Osteoblast (primary cell): Measurements from ENCODE around the gene PDE4B. TPM values are rescaled to one million over a fixed set of nuclear protein-coding genes. Genes with fewer than 3 reads are reported as not detected.
"Not testable (repeated sequence)": the region's sequence is repeated elsewhere in the genome, so short reads cannot be mapped to it uniquely, and the experiment has no call there.

ENCODE experiments used
- DNase-seq: peaks from one replicate; pipeline ENCODE4 v3.0.0; 2011; ENCODE audit warnings: low spot score, mixed read lengths; ENCODE audit not compliant: insufficient read length; ENCODE audit errors: missing footprints
- H2AFZ ChIP-seq: 2 replicates; pipeline ENCODE4 v1.6.0; 2011; ENCODE audit warnings: mild to moderate bottlenecking, low read length
- H3K27ac ChIP-seq: 2 replicates; pipeline ENCODE4 v1.5.1; 2011; ENCODE audit warnings: mild to moderate bottlenecking, low read depth, low read length, moderate library complexity
- H3K27me3 ChIP-seq: 2 replicates; pipeline ENCODE4 v1.6.0; 2012; ENCODE audit warnings: mild to moderate bottlenecking, control low read depth, inconsistent platforms, low read length, moderate library complexity; ENCODE audit not compliant: insufficient read depth
- H3K36me3 ChIP-seq: 2 replicates; pipeline ENCODE4 v1.5.1; 2011; ENCODE audit warnings: mild to moderate bottlenecking, low read length, control low read depth, moderate library complexity; ENCODE audit not compliant: insufficient read depth
- H3K4me1 ChIP-seq: 2 replicates; pipeline ENCODE4 v1.5.1; 2011; ENCODE audit warnings: mild to moderate bottlenecking, low read length, control low read depth, moderate library complexity; ENCODE audit not compliant: insufficient read depth
- H3K4me2 ChIP-seq: 2 replicates; pipeline ENCODE4 v1.6.0; 2011; ENCODE audit warnings: mild to moderate bottlenecking, low read length; ENCODE audit not compliant: insufficient read depth
- H3K4me3 ChIP-seq: fragments of 200-600 bp; sonication (generic); 3 replicates; pipeline ENCODE4 v1.5.1; 2012; ENCODE audit warnings: mild to moderate bottlenecking, low read length, inconsistent platforms; ENCODE audit not compliant: insufficient read depth
- H3K79me2 ChIP-seq: 2 replicates; pipeline ENCODE4 v1.6.0; 2012; ENCODE audit warnings: mild to moderate bottlenecking, low read length, control low read depth, inconsistent platforms; ENCODE audit not compliant: insufficient read depth
- H3K9me3 ChIP-seq: 2 replicates; pipeline ENCODE4 v1.5.1; 2011; ENCODE audit warnings: low read depth, low read length, control low read depth
- H4K20me1 ChIP-seq: 2 replicates; pipeline ENCODE4 v1.6.0; 2012; ENCODE audit warnings: mild to moderate bottlenecking, low read length, control low read depth; ENCODE audit not compliant: insufficient read depth
- CTCF ChIP-seq: IDR thresholded peaks from 2 replicates; pipeline ENCODE4 v1.5.1; 2011; ENCODE audit warnings: mild to moderate bottlenecking, low read depth, low read length, moderate library complexity; ENCODE audit errors: extremely low read depth
- total RNA-seq: library from RNA; depleted of rRNA; stranded (reverse); fragments of >200 nt; gene quantifications from 2 replicates; pipeline ENCODE4 v1.2.3, GENCODE V29; 2012

The PDE4B gene
- total RNA-seq, 1 donor, result 21.4 TPM

- Histone ChIP-seq H3K36me3 (no peaks in the 10 kb centered on the region), H2AFZ (no peak overlapping the region), H4K20me1 (no peaks in the 10 kb centered on the region), H3K4me3 (no peak overlapping the region), H3K4me2 (no peak overlapping the region), H3K4me1 (peaks cover 6% of the 10 kb centered on the region), H3K9me3 (no peaks in the 10 kb centered on the region), H3K27ac (no peak overlapping the region), H3K79me2 (peaks cover 8% of the 10 kb centered on the region), H3K27me3 (no peaks in the 10 kb centered on the region)
- TF ChIP-seq CTCF, result no peak
- no peak for DNase-seq
Observed at GRCh38 chr1:65866439-65866838, 73.7 kb downstream of the PDE4B start.

- Histone ChIP-seq H3K4me1 (peaks cover 6% of the 10 kb centered on the region), H2AFZ (no peak overlapping the region), H3K4me3 (no peak overlapping the region), H3K27me3 (no peaks in the 10 kb centered on the region), H4K20me1 (no peaks in the 10 kb centered on the region), H3K79me2 (peaks cover 4% of the 10 kb centered on the region), H3K36me3 (no peaks in the 10 kb centered on the region), H3K27ac (no peak overlapping the region), H3K4me2 (no peak overlapping the region), H3K9me3 (no peaks in the 10 kb centered on the region)
- TF ChIP-seq CTCF, result no peak
- no peak for DNase-seq
Observed at GRCh38 chr1:65872301-65872700, 79.6 kb downstream of the PDE4B start.

DNA sequence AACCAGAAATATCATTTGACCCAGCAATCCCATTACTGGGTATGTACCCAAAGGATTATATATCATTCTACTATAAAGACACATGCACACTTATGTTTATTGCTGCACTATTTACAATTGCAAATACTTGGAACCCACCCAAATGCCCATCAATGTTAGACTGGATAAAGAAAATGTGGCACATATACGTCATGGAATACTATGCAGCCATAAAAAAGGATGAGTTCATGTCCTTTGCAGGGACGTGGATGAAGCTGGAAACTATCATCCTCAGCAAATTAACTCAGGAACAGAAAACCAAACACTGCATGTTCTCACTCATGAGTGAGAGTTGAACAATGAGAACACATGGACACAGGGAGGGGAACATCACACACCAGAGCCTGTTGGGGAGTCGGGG lies 85.6 kb downstream of the PDE4B start:
- H4K20me1 ChIP-seq, H3K27ac ChIP-seq, H3K4me3 ChIP-seq, DNase-seq, H3K27me3 ChIP-seq, H3K4me2 ChIP-seq, H3K9me3 ChIP-seq, H2AFZ ChIP-seq, H3K79me2 ChIP-seq, H3K36me3 ChIP-seq: not testable (repeated sequence)
- H3K4me1 ChIP-seq, result peaks cover 19% of the 10 kb centered on the region

GRCh38 chr1:65880611-65881010 lies 87.9 kb downstream of the PDE4B start:
- no peaks in the 10 kb centered on the region for H3K27me3 ChIP-seq
- no peaks in the 10 kb centered on the region for H3K36me3 ChIP-seq
- TF ChIP-seq CTCF, result no peak
- no peaks in the 10 kb centered on the region for H3K79me2 ChIP-seq
- H3K4me3 ChIP-seq, result no peak overlapping the region
- no peaks in the 10 kb centered on the region for H4K20me1 ChIP-seq
- peak overlapping the region; percentile 27 for H3K4me2 ChIP-seq
- H3K4me1 ChIP-seq, result peaks cover 19% of the 10 kb centered on the region
- H2AFZ ChIP-seq, result no peak overlapping the region
- peak; percentile 26 for DNase-seq
- peak overlapping the region; percentile 63 for H3K27ac ChIP-seq
- H3K9me3 ChIP-seq, result no peaks in the 10 kb centered on the region
